K562 (cell line): ENCODE data around the gene MED13L.

Experiments used
- CREB3 ChIP-seq: fragments of 450-650 bp; conservative IDR thresholded peaks from 2 replicates; pipeline ENCODE4 v1.6.1; 2016; ENCODE audit warnings: missing genetic modification characterization, low read depth, mild to moderate bottlenecking, missing compliant biosample characterization, moderate library complexity
- HCFC1 ChIP-seq: IDR thresholded peaks from 2 replicates; pipeline ENCODE4 v1.6.1; 2012; ENCODE audit warnings: low read depth, low read length, improper control_type of control experiment
- HDAC6 ChIP-seq: IDR thresholded peaks from 2 replicates; pipeline ENCODE4 v1.6.1; 2012; ENCODE audit warnings: low read depth, mild to moderate bottlenecking, control low read depth, inconsistent platforms, low read length, moderate library complexity
- HNRNPH1 ChIP-seq: fragments of 200-400 bp; formaldehyde crosslinking; optimal IDR thresholded peaks from 2 replicates; pipeline ENCODE3; 2017; ENCODE audit warnings: low read depth, mild to moderate bottlenecking, low read length, moderate library complexity
- ID3 ChIP-seq, 2 experiments: fragments of 250-450 bp in 1 of 2; fragments of 450-650 bp in 1 of 2; sonication (Bioruptor Pico) in 1 of 2; IDR thresholded peaks; 2 replicates each; pipeline versions ENCODE4 v1.6.1 to v1.8.0; 2016 to 2021; ENCODE audit warnings: mild to moderate bottlenecking in 2 of 2, moderate library complexity in 2 of 2, missing compliant biosample characterization in 1 of 2, missing genetic modification characterization in 1 of 2
- NFIC ChIP-seq: fragments of 450-650 bp; IDR thresholded peaks from 2 replicates; pipeline ENCODE4 v1.6.1; 2017; ENCODE audit warnings: mild to moderate bottlenecking, inconsistent platforms
- SPI1 ChIP-seq: IDR thresholded peaks from 2 replicates; pipeline ENCODE4 v1.6.1; 2011; ENCODE audit warnings: low read depth, low read length, control low read depth, borderline replicate concordance
- SRSF7 ChIP-seq: fragments of 200-400 bp; formaldehyde crosslinking; optimal IDR thresholded peaks from 2 replicates; pipeline ENCODE3; 2017; ENCODE audit warnings: mild to moderate bottlenecking, low read depth, low read length
- ZNF140 ChIP-seq: fragments of 250-450 bp; sonication (Bioruptor Pico); IDR thresholded peaks from 2 replicates; pipeline ENCODE4 v1.8.0; 2021; ENCODE audit warnings: moderate library complexity, mild to moderate bottlenecking, inconsistent platforms
- ZNF584 ChIP-seq: fragments of 200-800 bp; sonication (Bioruptor generic); IDR thresholded peaks from 2 replicates; pipeline ENCODE4 v1.6.1; 2016; ENCODE audit warnings: low read depth, mild to moderate bottlenecking, missing genetic modification characterization, missing compliant biosample characterization
- ZNF707 ChIP-seq: fragments of 250-450 bp; sonication (Bioruptor Pico); conservative IDR thresholded peaks from 2 replicates; pipeline ENCODE4 v1.8.0; 2022; ENCODE audit warnings: inconsistent platforms, mild to moderate bottlenecking, moderate library complexity

- TF ChIP-seq HDAC6: no peak
- TF ChIP-seq NFIC: no peak
- no peak for TF ChIP-seq ZNF707 (CRISPR knock-in tag)
- TF ChIP-seq CREB3 (tag): no peak
- no peak for TF ChIP-seq HCFC1
- no peak for TF ChIP-seq ZNF584 (CRISPR knock-in tag)
- no peak for TF ChIP-seq ZNF140
- no peak for TF ChIP-seq HNRNPH1
- no peak for TF ChIP-seq SPI1
- no peak for TF ChIP-seq ID3 (CRISPR knock-in tag; IDR thresholded peaks at IDR 0.05)
- no peak for TF ChIP-seq ID3 (tag; IDR thresholded peaks at IDR 0.05)
- no peak for TF ChIP-seq SRSF7
Measured at GRCh38 chr12:115943630-115944391, 333.7 kb downstream of the MED13L start.
